Lung (tissue), 12 donors: ENCODE results near the gene CFAP410. TPM values are rescaled to one million over a fixed set of nuclear protein-coding genes. Genes with fewer than 3 reads are reported as not detected.

ENCODE experiments used
- ATAC-seq: fragments of 200-7000 bp; cut with Tn5 transposase; one replicate; pipeline ENCODE4 v1.9.1; 2020; ENCODE audit warnings: moderate number of reproducible peaks; ENCODE audit not compliant: insufficient read depth, low FRiP score
- DNase-seq, 3 donors: peaks; one replicate each; pipeline ENCODE4 v3.0.0-alpha.2; 2013 to 2017
- H3K27ac ChIP-seq, 2 donors: one replicate each; pipeline ENCODE4 v1.5.1; 2013; ENCODE audit warnings: mild to moderate bottlenecking in 2 of 2, moderate library complexity in 2 of 2, control low read depth in 1 of 2, inconsistent platforms in 1 of 2, low read depth in 1 of 2, low read length in 1 of 2
- H3K27me3 ChIP-seq, 3 donors: one replicate each; pipeline ENCODE4 v1.5.1; 2013; ENCODE audit warnings: low read length in 2 of 3; ENCODE audit not compliant: control insufficient read depth in 3 of 3, insufficient read depth in 3 of 3
- H3K36me3 ChIP-seq, 4 donors: one replicate each; pipeline ENCODE4 v1.5.1; 2013; ENCODE audit warnings: low read length in 4 of 4, mild to moderate bottlenecking in 1 of 4, moderate library complexity in 1 of 4; ENCODE audit not compliant: control insufficient read depth in 4 of 4, insufficient read depth in 4 of 4
- H3K4me1 ChIP-seq, 5 donors: one replicate each; pipeline ENCODE4 v1.5.1; 2013; ENCODE audit warnings: low read length in 5 of 5, mild to moderate bottlenecking in 2 of 5, moderate library complexity in 1 of 5; ENCODE audit not compliant: control insufficient read depth in 5 of 5, insufficient read depth in 5 of 5
- H3K4me3 ChIP-seq: one replicate; pipeline ENCODE4 v1.5.1; 2013; ENCODE audit warnings: mild to moderate bottlenecking, control low read depth, moderate library complexity
- H3K9ac ChIP-seq, 2 donors: one replicate each; pipeline ENCODE4 v1.5.1; 2013; ENCODE audit warnings: low read length in 2 of 2, control low read depth in 1 of 2; ENCODE audit not compliant: insufficient read depth in 1 of 2
- H3K9me3 ChIP-seq, 4 donors: one replicate each; pipeline ENCODE4 v1.5.1; 2013; ENCODE audit warnings: low read length in 3 of 4, mild to moderate bottlenecking in 1 of 4, moderate library complexity in 1 of 4; ENCODE audit not compliant: control insufficient read depth in 4 of 4, insufficient read depth in 3 of 4
- CTCF ChIP-seq: IDR thresholded peaks from 2 replicates; pipeline ENCODE4 v1.5.1; 2012; ENCODE audit warnings: mild to moderate bottlenecking; ENCODE audit errors: control extremely low read depth, extremely low read depth
- WGBS, 2 donors: extraction: QIAGEN DNeasy Blood & Tissue Kit; methylation state at CpG; one replicate each; pipeline ENCODE4 v1.1.7; 2013; 5-methylcytosine and 5-hydroxymethylcytosine counted together
- polyA plus RNA-seq, 2 donors: library from polyadenylated mRNA; stranded (reverse); fragments of 200-250 nt; gene quantifications; one replicate each; pipeline ENCODE4 v1.2.1, GENCODE V29; 2013
- total RNA-seq, 2 donors: library from RNA; depleted of rRNA in 1 of 2; stranded (reverse); fragments of >200 nt in 1 of 2; gene quantifications; one replicate each; pipeline ENCODE4 v1.2.1, GENCODE V29; 2014 to 2021
- donor health status: control.
- donor health status: control.
- donor health status: Bipolar disorder and iron deficiency.
- donor health status: healthy.
- donor health status: DM: yes; HTN: yes; CAD: no.

Gene CFAP410
- total and polyA plus RNA-seq, 4 donors = 24.3 to 72.7 (median 39.5) TPM

GRCh38 chr21:44318489-44319285 is 20.5 kb downstream of the CFAP410 start:
- WGBS, 2 donors = 96 to 97% methylated on average over 24 to 25 of the region's 25 CpGs
- no peak overlapping the region for H3K27ac ChIP-seq
- no peak overlapping the region for H3K4me3 ChIP-seq
- no peaks in the 10 kb centered on the region for H3K27me3 ChIP-seq
- no peak overlapping the region for H3K9ac ChIP-seq
- TF ChIP-seq CTCF = no peak
- no peak for ATAC-seq
- peaks cover 0 to 8% (median 0%) of the 10 kb centered on the region in 5 donors for H3K4me1 ChIP-seq
- no peak for DNase-seq
- H3K9me3 ChIP-seq = peaks cover 0 to 1% (median 0%) of the 10 kb centered on the region in 4 donors
- H3K36me3 ChIP-seq = peaks cover 3 to 85% (median 13%) of the 10 kb centered on the region in 4 donors

GRCh38 chr21:44317871-44318270 is 21.3 kb downstream of the CFAP410 start:
- WGBS, 2 donors = 95 to 96% methylated on average over 22 of the region's 22 CpGs
- no peak for DNase-seq
- Histone ChIP-seq H3K9me3 (peaks cover 0 to 1% (median 0%) of the 10 kb centered on the region in 4 donors), H3K27ac (no peak overlapping the region), H3K27me3 (no peaks in the 10 kb centered on the region), H3K4me3 (no peak overlapping the region), H3K9ac (no peak overlapping the region), H3K4me1 (peaks cover 0 to 8% (median 0%) of the 10 kb centered on the region in 5 donors), H3K36me3 (peaks cover 3 to 87% (median 16%) of the 10 kb centered on the region in 4 donors)
- ATAC-seq = no peak
- TF ChIP-seq CTCF = no peak

GRCh38 chr21:44317241-44317782 is 21.9 kb downstream of the CFAP410 start:
- peaks cover 0 to 8% (median 0%) of the 10 kb centered on the region in 5 donors for H3K4me1 ChIP-seq
- no peak for ATAC-seq
- no peak for TF ChIP-seq CTCF
- H3K27ac ChIP-seq = no peak overlapping the region
- peaks cover 3 to 86% (median 18%) of the 10 kb centered on the region in 4 donors for H3K36me3 ChIP-seq
- H3K9me3 ChIP-seq = peaks cover 0 to 1% (median 0%) of the 10 kb centered on the region in 4 donors
- no peak for DNase-seq
- H3K4me3 ChIP-seq = no peak overlapping the region
- H3K27me3 ChIP-seq = no peaks in the 10 kb centered on the region
- H3K9ac ChIP-seq = no peak overlapping the region
- WGBS, 2 donors = 89 to 95% methylated on average over 19 of the region's 19 CpGs
